Measurements from ENCODE around the gene COX4I1. TPM values are rescaled to one million over a fixed set of nuclear protein-coding genes. Genes with fewer than 3 reads are reported as not detected.

COX4I1 gene
- total and polyA plus RNA-seq, 2 of the 8 experiments (the other 6 are each of a cell fraction or from before 2014, with no cell fraction given) = 507 to 707 TPM

DNA sequence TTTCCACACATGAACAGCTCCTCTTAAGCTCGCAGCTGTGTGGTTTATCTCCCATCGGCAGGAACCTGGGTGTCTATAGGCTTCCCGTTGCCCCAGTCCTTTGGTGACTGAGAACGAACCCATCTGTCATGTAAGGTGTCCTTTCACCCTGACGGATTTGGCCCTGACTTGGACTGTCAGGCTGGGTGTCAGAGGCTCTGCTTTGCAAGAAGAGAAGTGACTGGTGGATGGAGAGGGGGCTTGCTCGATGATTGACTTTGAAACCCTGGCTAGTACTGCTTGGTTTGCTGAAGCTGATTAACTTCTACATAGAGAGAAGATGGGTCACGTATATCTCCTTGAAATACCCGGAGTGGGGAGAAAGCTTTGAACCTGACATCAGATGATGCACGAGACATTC, 42.9 kb downstream of the COX4I1 start:
- no peak for FAIRE-seq
- Histone ChIP-seq H2BK20ac (ENCODE audit: low read length) (no peak overlapping the region), H4K5ac (ENCODE audit: insufficient read length, low read depth, low read length) (no peak overlapping the region), H3K18ac (ENCODE audit: extremely low read depth, low read length) (no peak overlapping the region), H3K56ac (replicated peaks; ENCODE audit: insufficient read length, low read depth, low read length) (no peak overlapping the region), H3K79me2 (ENCODE audit: control insufficient read depth in 1 of 2, insufficient read depth in 2 of 2, low read length in 2 of 2) (no peaks in the 10 kb centered on the region), H3K27ac (ENCODE audit: low read depth, low read length) (no peak overlapping the region), H3K27me3 (replicated peaks in 1 of 4; ENCODE audit: control insufficient read depth in 3 of 4, extremely low read depth in 1 of 4, insufficient read depth in 3 of 4, low read length in 3 of 4) (no peaks in the 10 kb centered on the region), H3K4me2 (ENCODE audit: insufficient read depth in 1 of 2, low read depth in 2 of 2, low read length in 2 of 2) (no peak overlapping the region), H3K9ac (replicated peaks in 1 of 4; ENCODE audit: extremely low read depth in 1 of 4, low read depth in 3 of 4, low read length in 3 of 4) (no peak overlapping the region), H3K4me1 (replicated peaks in 1 of 4; ENCODE audit: control insufficient read depth in 3 of 4, insufficient read depth in 4 of 4, low read length in 3 of 4) (no peaks in the 10 kb centered on the region), H3K79me1 (ENCODE audit: low read depth, low read length) (no peaks in the 10 kb centered on the region), H3K14ac (ENCODE audit: insufficient read length) (no peak overlapping the region), H2BK12ac (ENCODE audit: low read depth, low read length) (no peak overlapping the region), H2BK120ac (replicated peaks; ENCODE audit: low read depth, low read length) (no peak overlapping the region), H2BK15ac (ENCODE audit: low read length) (no peak overlapping the region), H3K23ac (ENCODE audit: insufficient read length) (no peak overlapping the region), H3K9me3 (ENCODE audit: insufficient read depth in 2 of 2, low read depth in 1 of 2, low read length in 1 of 2) (no peaks in the 10 kb centered on the region), H3K4me3 (ENCODE audit: extremely low read depth in 1 of 4, insufficient read depth in 2 of 4, low read depth in 3 of 4, low read length in 4 of 4) (no peak overlapping the region), H3K36me3 (ENCODE audit: control insufficient read depth in 2 of 4, insufficient read depth in 4 of 4, low read length in 3 of 4) (no peaks in the 10 kb centered on the region), H4K8ac (ENCODE audit: extremely low read depth, insufficient read depth, low read length) (no peak overlapping the region), H2AFZ (ENCODE audit: low read length) (no peak overlapping the region), H4K20me1 (replicated peaks in 1 of 2; ENCODE audit: control insufficient read depth in 1 of 2, insufficient read depth in 2 of 2, low read length in 2 of 2) (no peaks in the 10 kb centered on the region), H3K23me2 (ENCODE audit: low read depth, low read length) (no peaks in the 10 kb centered on the region; the same call in 1 of the 2 replicates), H2BK5ac (ENCODE audit: low read depth, low read length) (no peak overlapping the region), H2AK5ac (ENCODE audit: low read depth, low read length) (no peak overlapping the region), H4K91ac (replicated peaks; ENCODE audit: insufficient read length, low read length) (no peak overlapping the region), H3K4ac (replicated peaks; ENCODE audit: insufficient read length, low read depth, low read length) (no peak overlapping the region)
- CTCF ChIA-PET (ENCODE audit: partially characterized antibody) = interaction anchor here (0.6 kb wide), 1 partner anchor 21 kb away, joined by 3 read pairs; no protein-coding TSS in a partner anchor
- no peak for DNase-seq (ENCODE audit: low read depth in 1 of 2, low spot score in 2 of 2)
- TF ChIP-seq POLR2AphosphoS5 (IDR thresholded peaks at IDR 0.05; ENCODE audit: low read depth, low read length) (no peak), RNF2 (IDR thresholded peaks at IDR 0.05; ENCODE audit: borderline replicate concordance, low read depth, low read length, missing control alignments, poor library complexity, severe bottlenecking) (no peak), RBBP5 (IDR thresholded peaks at IDR 0.05; ENCODE audit: borderline replicate concordance, low read depth, low read length) (no peak), EZH2 (IDR thresholded peaks at IDR 0.05; ENCODE audit: low read depth, low read length, severe bottlenecking) (no peak), YY1 (IDR thresholded peaks at IDR 0.05; ENCODE audit: low read depth, low read length) (no peak)
- POLR2A ChIA-PET (ENCODE audit: partially characterized antibody) = no interaction called here
- WGBS, 2 experiments (ENCODE audit: extremely low coverage in 1 of 2, insufficient coverage in 1 of 2, insufficient read length in 1 of 2, insufficient replicate concordance in 2 of 2, low coverage in 1 of 2, low lambda C conversion rate in 2 of 2, missing lambda C conversion rate in 1 of 2) = 91% methylated on average over 9 of the region's 9 CpGs; no CpG with 5 or more reads in 1 of the 2 experiments
